WTC11 (cell line): ENCODE data around the gene MAN1B1. TPM values are rescaled to one million over a fixed set of nuclear protein-coding genes. Genes with fewer than 3 reads are reported as not detected.

Experiments
- ATF1 ChIP-seq: sonication (generic); formaldehyde crosslinking; IDR thresholded peaks from 2 replicates; pipeline ENCODE4 v1.8.1; 2023; ENCODE audit warnings: mild to moderate bottlenecking, moderate library complexity, missing genetic modification reagents
- CBFB ChIP-seq: sonication (generic); formaldehyde crosslinking; IDR thresholded peaks from 2 replicates; pipeline ENCODE4 v1.8.1; 2022; ENCODE audit warnings: mild to moderate bottlenecking, low read depth, missing genetic modification reagents
- CREB1 ChIP-seq: sonication (generic); formaldehyde crosslinking; IDR thresholded peaks from 2 replicates; pipeline ENCODE4 v1.8.0; 2023; ENCODE audit warnings: mild to moderate bottlenecking, missing genetic modification reagents
- ELF4 ChIP-seq: sonication (generic); formaldehyde crosslinking; IDR thresholded peaks from 2 replicates; pipeline ENCODE4 v1.8.1; 2022; ENCODE audit warnings: low read depth, mild to moderate bottlenecking, moderate library complexity, missing genetic modification reagents
- EMX1 ChIP-seq: fragments of 250-450 bp; sonication (Bioruptor Pico); IDR thresholded peaks from 2 replicates; pipeline ENCODE4 v1.8.0; 2021; ENCODE audit warnings: mild to moderate bottlenecking
- ESRRA ChIP-seq: sonication (generic); formaldehyde crosslinking; IDR thresholded peaks from 2 replicates; pipeline ENCODE4 v1.8.1; 2022; ENCODE audit warnings: mild to moderate bottlenecking, missing genetic modification reagents, borderline replicate concordance
- ETV6 ChIP-seq: sonication (generic); formaldehyde crosslinking; IDR thresholded peaks from 2 replicates; pipeline ENCODE4 v1.8.1; 2022; ENCODE audit warnings: mild to moderate bottlenecking, missing genetic modification reagents
- FOXJ3 ChIP-seq: sonication (generic); formaldehyde crosslinking; IDR thresholded peaks from 2 replicates; pipeline ENCODE4 v1.9.0; 2021; ENCODE audit warnings: missing genetic modification reagents, mild to moderate bottlenecking, borderline replicate concordance
- FOXP1 ChIP-seq: sonication (generic); formaldehyde crosslinking; IDR thresholded peaks from 2 replicates; pipeline ENCODE4 v1.8.0; 2022; ENCODE audit warnings: missing genetic modification reagents, mild to moderate bottlenecking, moderate library complexity, borderline replicate concordance
- GABPB1 ChIP-seq: sonication (generic); formaldehyde crosslinking; IDR thresholded peaks from 2 replicates; pipeline ENCODE4 v1.8.1; 2023; ENCODE audit warnings: mild to moderate bottlenecking, missing genetic modification reagents
- IRF2 ChIP-seq: sonication (generic); formaldehyde crosslinking; IDR thresholded peaks from 2 replicates; pipeline ENCODE4 v1.8.0; 2022; ENCODE audit warnings: low read depth, missing genetic modification reagents, borderline replicate concordance
- MXD4 ChIP-seq: fragments of 250-450 bp; sonication (Bioruptor Pico); IDR thresholded peaks from 2 replicates; pipeline ENCODE4 v1.8.0; 2021; ENCODE audit warnings: mild to moderate bottlenecking, moderate library complexity, borderline replicate concordance
- NR2C2 ChIP-seq: sonication (generic); formaldehyde crosslinking; IDR thresholded peaks from 2 replicates; pipeline ENCODE4 v1.8.0; 2022; ENCODE audit warnings: mild to moderate bottlenecking, missing genetic modification reagents
- SP1 ChIP-seq: sonication (generic); formaldehyde crosslinking; conservative IDR thresholded peaks from 2 replicates; pipeline ENCODE4 v1.8.1; 2022; ENCODE audit warnings: missing genetic modification reagents
- TEAD4 ChIP-seq: sonication (generic); formaldehyde crosslinking; IDR thresholded peaks from 2 replicates; pipeline ENCODE4 v1.8.0; 2022; ENCODE audit warnings: mild to moderate bottlenecking, missing genetic modification reagents
- TP53 ChIP-seq: sonication (generic); formaldehyde crosslinking; IDR thresholded peaks from 2 replicates; pipeline ENCODE4 v1.8.1; 2023; ENCODE audit warnings: mild to moderate bottlenecking, missing genetic modification reagents
- USF1 ChIP-seq: sonication (generic); formaldehyde crosslinking; IDR thresholded peaks from 2 replicates; pipeline ENCODE4 v1.8.0; 2022; ENCODE audit warnings: mild to moderate bottlenecking, missing genetic modification reagents
- ZBTB21 ChIP-seq: sonication (generic); formaldehyde crosslinking; IDR thresholded peaks from 2 replicates; pipeline ENCODE4 v1.8.1; 2023; ENCODE audit warnings: mild to moderate bottlenecking, missing genetic modification reagents, borderline replicate concordance
- ZNF121 ChIP-seq: sonication (generic); formaldehyde crosslinking; IDR thresholded peaks from 2 replicates; pipeline ENCODE4 v1.8.0; 2023; ENCODE audit warnings: missing genetic modification reagents
- ZNF138 ChIP-seq: sonication (generic); formaldehyde crosslinking; conservative IDR thresholded peaks from 2 replicates; pipeline ENCODE4 v1.8.1; 2022; ENCODE audit warnings: mild to moderate bottlenecking, moderate library complexity, missing genetic modification reagents
- ZNF281 ChIP-seq: sonication (generic); formaldehyde crosslinking; IDR thresholded peaks from 2 replicates; pipeline ENCODE4 v1.8.0; 2023; ENCODE audit warnings: mild to moderate bottlenecking, missing genetic modification reagents
- ZNF317 ChIP-seq: sonication (generic); formaldehyde crosslinking; IDR thresholded peaks from 2 replicates; pipeline ENCODE4 v1.8.1; 2023; ENCODE audit warnings: low read depth, mild to moderate bottlenecking, moderate library complexity, missing genetic modification reagents, borderline replicate concordance
- ZNF671 ChIP-seq: fragments of 250-450 bp; sonication (Bioruptor Pico); IDR thresholded peaks from 2 replicates; pipeline ENCODE4 v1.8.0; 2021; ENCODE audit warnings: mild to moderate bottlenecking
- total RNA-seq: library from RNA; stranded (reverse); gene quantifications from 3 replicates; pipeline ENCODE4 v1.2.3, GENCODE V29; 2021
- TF ChIP-seq, protein P1 (sequence below): sonication (generic); formaldehyde crosslinking; IDR thresholded peaks from 2 replicates; pipeline ENCODE4 v1.8.1; 2023; ENCODE audit warnings: mild to moderate bottlenecking, moderate library complexity, missing genetic modification reagents
- TF ChIP-seq, protein P2 (sequence below): fragments of 250-450 bp; sonication (Bioruptor Pico); IDR thresholded peaks from 2 replicates; pipeline ENCODE4 v1.8.0; 2021; ENCODE audit warnings: mild to moderate bottlenecking
- TF ChIP-seq, protein P3 (sequence below): sonication (generic); formaldehyde crosslinking; IDR thresholded peaks from 2 replicates; pipeline ENCODE4 v1.8.1; 2023; ENCODE audit warnings: mild to moderate bottlenecking, missing genetic modification reagents, borderline replicate concordance
- TF ChIP-seq, protein P4 (sequence below): fragments of 250-450 bp; sonication (Bioruptor Pico); IDR thresholded peaks from 2 replicates; pipeline ENCODE4 v1.9.0; 2021; ENCODE audit warnings: moderate library complexity, mild to moderate bottlenecking, inconsistent platforms, borderline replicate concordance
- TF ChIP-seq, protein P5 (sequence below): sonication (generic); formaldehyde crosslinking; IDR thresholded peaks from 2 replicates; pipeline ENCODE4 v1.8.1; 2023; ENCODE audit warnings: mild to moderate bottlenecking, missing genetic modification reagents

MAN1B1 gene
- total RNA-seq, 1 experiment from 2014 or later = 57.1 TPM

- TF ChIP-seq TP53 (CRISPR knock-in tag) = no peak
- TF ChIP-seq, protein P1, sequence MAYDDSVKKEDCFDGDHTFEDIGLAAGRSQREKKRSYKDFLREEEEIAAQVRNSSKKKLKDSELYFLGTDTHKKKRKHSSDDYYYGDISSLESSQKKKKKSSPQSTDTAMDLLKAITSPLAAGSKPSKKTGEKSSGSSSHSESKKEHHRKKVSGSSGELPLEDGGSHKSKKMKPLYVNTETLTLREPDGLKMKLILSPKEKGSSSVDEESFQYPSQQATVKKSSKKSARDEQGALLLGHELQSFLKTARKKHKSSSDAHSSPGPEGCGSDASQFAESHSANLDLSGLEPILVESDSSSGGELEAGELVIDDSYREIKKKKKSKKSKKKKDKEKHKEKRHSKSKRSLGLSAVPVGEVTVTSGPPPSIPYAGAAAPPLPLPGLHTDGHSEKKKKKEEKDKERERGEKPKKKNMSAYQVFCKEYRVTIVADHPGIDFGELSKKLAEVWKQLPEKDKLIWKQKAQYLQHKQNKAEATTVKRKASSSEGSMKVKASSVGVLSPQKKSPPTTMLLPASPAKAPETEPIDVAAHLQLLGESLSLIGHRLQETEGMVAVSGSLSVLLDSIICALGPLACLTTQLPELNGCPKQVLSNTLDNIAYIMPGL (CRISPR knock-in tag) = peak; percentile 87
- TF ChIP-seq MXD4 (CRISPR knock-in tag) = no peak
- TF ChIP-seq, protein P2, sequence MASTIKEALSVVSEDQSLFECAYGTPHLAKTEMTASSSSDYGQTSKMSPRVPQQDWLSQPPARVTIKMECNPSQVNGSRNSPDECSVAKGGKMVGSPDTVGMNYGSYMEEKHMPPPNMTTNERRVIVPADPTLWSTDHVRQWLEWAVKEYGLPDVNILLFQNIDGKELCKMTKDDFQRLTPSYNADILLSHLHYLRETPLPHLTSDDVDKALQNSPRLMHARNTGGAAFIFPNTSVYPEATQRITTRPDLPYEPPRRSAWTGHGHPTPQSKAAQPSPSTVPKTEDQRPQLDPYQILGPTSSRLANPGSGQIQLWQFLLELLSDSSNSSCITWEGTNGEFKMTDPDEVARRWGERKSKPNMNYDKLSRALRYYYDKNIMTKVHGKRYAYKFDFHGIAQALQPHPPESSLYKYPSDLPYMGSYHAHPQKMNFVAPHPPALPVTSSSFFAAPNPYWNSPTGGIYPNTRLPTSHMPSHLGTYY (CRISPR knock-in tag) = no peak
- TF ChIP-seq IRF2 (CRISPR knock-in tag) = 0 out of 2 replicates have a peak, but pooled peaks have one; percentile 49
- TF ChIP-seq, protein P3, sequence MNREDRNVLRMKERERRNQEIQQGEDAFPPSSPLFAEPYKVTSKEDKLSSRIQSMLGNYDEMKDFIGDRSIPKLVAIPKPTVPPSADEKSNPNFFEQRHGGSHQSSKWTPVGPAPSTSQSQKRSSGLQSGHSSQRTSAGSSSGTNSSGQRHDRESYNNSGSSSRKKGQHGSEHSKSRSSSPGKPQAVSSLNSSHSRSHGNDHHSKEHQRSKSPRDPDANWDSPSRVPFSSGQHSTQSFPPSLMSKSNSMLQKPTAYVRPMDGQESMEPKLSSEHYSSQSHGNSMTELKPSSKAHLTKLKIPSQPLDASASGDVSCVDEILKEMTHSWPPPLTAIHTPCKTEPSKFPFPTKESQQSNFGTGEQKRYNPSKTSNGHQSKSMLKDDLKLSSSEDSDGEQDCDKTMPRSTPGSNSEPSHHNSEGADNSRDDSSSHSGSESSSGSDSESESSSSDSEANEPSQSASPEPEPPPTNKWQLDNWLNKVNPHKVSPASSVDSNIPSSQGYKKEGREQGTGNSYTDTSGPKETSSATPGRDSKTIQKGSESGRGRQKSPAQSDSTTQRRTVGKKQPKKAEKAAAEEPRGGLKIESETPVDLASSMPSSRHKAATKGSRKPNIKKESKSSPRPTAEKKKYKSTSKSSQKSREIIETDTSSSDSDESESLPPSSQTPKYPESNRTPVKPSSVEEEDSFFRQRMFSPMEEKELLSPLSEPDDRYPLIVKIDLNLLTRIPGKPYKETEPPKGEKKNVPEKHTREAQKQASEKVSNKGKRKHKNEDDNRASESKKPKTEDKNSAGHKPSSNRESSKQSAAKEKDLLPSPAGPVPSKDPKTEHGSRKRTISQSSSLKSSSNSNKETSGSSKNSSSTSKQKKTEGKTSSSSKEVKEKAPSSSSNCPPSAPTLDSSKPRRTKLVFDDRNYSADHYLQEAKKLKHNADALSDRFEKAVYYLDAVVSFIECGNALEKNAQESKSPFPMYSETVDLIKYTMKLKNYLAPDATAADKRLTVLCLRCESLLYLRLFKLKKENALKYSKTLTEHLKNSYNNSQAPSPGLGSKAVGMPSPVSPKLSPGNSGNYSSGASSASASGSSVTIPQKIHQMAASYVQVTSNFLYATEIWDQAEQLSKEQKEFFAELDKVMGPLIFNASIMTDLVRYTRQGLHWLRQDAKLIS = no peak
- no peak for TF ChIP-seq TEAD4 (CRISPR knock-in tag)
- no peak for TF ChIP-seq ZNF671
- TF ChIP-seq CREB1 = no peak
- TF ChIP-seq USF1 = peak; percentile 49; the same call in 1 of the 2 replicates
- TF ChIP-seq, protein P4, sequence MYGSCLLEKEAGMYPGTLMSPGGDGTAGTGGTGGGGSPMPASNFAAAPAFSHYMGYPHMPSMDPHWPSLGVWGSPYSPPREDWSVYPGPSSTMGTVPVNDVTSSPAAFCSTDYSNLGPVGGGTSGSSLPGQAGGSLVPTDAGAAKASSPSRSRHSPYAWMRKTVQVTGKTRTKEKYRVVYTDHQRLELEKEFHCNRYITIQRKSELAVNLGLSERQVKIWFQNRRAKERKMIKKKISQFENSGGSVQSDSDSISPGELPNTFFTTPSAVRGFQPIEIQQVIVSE = no peak
- TF ChIP-seq ETV6 (CRISPR knock-in tag) = peak; percentile 90
- no peak for TF ChIP-seq ESRRA
- TF ChIP-seq ELF4 = no peak
- TF ChIP-seq CBFB (CRISPR knock-in tag) = no peak
- TF ChIP-seq GABPB1 (CRISPR knock-in tag) = no peak
- TF ChIP-seq ATF1 (CRISPR knock-in tag) = 0 out of 2 replicates have a peak, but pooled peaks have one; percentile 37
- TF ChIP-seq FOXP1 (CRISPR knock-in tag) = peak; percentile 72
- TF ChIP-seq SP1 (CRISPR knock-in tag) = peak; percentile 66; the same call in 1 of the 2 replicates
- 0 out of 2 replicates have a peak, but pooled peaks have one; percentile 9 for TF ChIP-seq NR2C2 (CRISPR knock-in tag)
- no peak for TF ChIP-seq ZBTB21 (CRISPR knock-in tag)
- no peak for TF ChIP-seq EMX1 (CRISPR knock-in tag)
- no peak for TF ChIP-seq FOXJ3 (CRISPR knock-in tag)
- no peak for TF ChIP-seq ZNF281
- TF ChIP-seq ZNF138 (CRISPR knock-in tag) = no peak
- TF ChIP-seq, protein P5, sequence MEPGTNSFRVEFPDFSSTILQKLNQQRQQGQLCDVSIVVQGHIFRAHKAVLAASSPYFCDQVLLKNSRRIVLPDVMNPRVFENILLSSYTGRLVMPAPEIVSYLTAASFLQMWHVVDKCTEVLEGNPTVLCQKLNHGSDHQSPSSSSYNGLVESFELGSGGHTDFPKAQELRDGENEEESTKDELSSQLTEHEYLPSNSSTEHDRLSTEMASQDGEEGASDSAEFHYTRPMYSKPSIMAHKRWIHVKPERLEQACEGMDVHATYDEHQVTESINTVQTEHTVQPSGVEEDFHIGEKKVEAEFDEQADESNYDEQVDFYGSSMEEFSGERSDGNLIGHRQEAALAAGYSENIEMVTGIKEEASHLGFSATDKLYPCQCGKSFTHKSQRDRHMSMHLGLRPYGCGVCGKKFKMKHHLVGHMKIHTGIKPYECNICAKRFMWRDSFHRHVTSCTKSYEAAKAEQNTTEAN = no peak; the same call in none of the 2 replicates
- TF ChIP-seq ZNF121 (CRISPR knock-in tag) = no peak
- TF ChIP-seq ZNF317 (CRISPR knock-in tag) = no peak
These were observed 42.8 kb downstream of the MAN1B1 start (continued) for GRCh38 chr9:137129456-137130175.
